Sigmoid colon (tissue), 4 donors: ENCODE results near the gene CEND1.

Source experiments
- EP300 ChIP-seq, 4 donors: sonication (generic); formaldehyde crosslinking; IDR thresholded peaks; one replicate each; pipeline ENCODE4 v1.6.1; 2017; ENCODE audit warnings: antibody characterized with exemption in 4 of 4
- POLR2A ChIP-seq, 2 donors: fragments of 450-650 bp; IDR thresholded peaks; one replicate each; pipeline ENCODE4 v1.6.1; 2016; ENCODE audit warnings: antibody characterized with exemption in 2 of 2, mild to moderate bottlenecking in 2 of 2, moderate library complexity in 2 of 2
- POLR2AphosphoS5 ChIP-seq, 4 donors: sonication (generic); formaldehyde crosslinking; IDR thresholded peaks; one replicate each; pipeline ENCODE4 v1.6.1; 2017; ENCODE audit warnings: antibody characterized with exemption in 4 of 4
- TF ChIP-seq, protein P1 (sequence below), 4 experiments: fragments of 450-650 bp in 3 of 4; fragments of 200-600 bp in 1 of 4; IDR thresholded peaks; one replicate each; pipeline ENCODE4 v1.5.1; 2016 to 2019; ENCODE audit warnings: antibody characterized with exemption in 4 of 4, mild to moderate bottlenecking in 3 of 4, moderate library complexity in 2 of 4

DNA sequence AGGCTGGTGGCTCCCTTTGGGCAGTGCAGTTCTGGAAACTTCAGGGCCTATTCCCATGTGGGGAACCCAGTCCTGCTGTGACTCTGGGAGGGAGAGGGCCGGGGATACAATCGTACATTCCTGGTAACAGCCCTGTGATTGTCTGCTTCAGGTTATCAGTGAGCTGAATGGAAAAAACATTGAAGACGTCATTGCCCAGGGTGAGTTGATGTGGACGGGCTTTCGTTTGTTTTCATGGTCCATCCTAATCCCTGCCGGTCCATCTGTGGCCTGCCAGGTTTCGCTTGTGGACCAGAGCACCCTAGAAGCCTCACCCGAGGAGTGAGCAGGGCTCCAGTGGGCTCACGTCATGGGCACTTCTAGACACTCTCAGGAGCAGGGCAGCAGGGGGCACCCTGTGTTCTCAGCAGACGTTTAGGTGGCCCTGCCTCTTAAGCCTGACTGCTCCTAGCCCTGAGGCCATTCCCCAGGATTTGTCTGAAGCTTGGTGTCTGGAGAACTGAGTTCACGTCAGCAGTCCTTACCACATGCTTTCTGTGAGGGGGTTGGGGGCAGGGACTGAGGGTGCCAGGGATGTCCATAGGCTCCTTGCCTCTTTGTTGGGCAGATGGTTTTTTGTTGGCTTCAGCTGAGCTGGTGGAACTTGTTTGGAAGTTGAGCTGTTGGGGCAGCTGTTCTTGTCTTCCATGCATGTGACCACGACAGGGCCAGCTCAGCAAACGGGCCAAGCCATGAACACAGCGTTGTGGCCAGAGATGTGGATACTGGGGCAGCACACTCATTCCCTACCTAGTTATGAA lies 21.8 kb upstream of the CEND1 start:
- TF ChIP-seq, protein P1, sequence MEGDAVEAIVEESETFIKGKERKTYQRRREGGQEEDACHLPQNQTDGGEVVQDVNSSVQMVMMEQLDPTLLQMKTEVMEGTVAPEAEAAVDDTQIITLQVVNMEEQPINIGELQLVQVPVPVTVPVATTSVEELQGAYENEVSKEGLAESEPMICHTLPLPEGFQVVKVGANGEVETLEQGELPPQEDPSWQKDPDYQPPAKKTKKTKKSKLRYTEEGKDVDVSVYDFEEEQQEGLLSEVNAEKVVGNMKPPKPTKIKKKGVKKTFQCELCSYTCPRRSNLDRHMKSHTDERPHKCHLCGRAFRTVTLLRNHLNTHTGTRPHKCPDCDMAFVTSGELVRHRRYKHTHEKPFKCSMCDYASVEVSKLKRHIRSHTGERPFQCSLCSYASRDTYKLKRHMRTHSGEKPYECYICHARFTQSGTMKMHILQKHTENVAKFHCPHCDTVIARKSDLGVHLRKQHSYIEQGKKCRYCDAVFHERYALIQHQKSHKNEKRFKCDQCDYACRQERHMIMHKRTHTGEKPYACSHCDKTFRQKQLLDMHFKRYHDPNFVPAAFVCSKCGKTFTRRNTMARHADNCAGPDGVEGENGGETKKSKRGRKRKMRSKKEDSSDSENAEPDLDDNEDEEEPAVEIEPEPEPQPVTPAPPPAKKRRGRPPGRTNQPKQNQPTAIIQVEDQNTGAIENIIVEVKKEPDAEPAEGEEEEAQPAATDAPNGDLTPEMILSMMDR (IDR thresholded peaks at IDR 0.05): no peak
- TF ChIP-seq POLR2AphosphoS5 (IDR thresholded peaks at IDR 0.05) (no peak), POLR2A (IDR thresholded peaks at IDR 0.05) (no peak), EP300 (IDR thresholded peaks at IDR 0.05) (no peak)
